Measurements from ENCODE around the gene TUB. TPM values are rescaled to one million over a fixed set of nuclear protein-coding genes. Genes with fewer than 3 reads are reported as not detected.

The TUB gene
- total RNA-seq, 1 donor from 2014 or later = 1.8 TPM

DNA sequence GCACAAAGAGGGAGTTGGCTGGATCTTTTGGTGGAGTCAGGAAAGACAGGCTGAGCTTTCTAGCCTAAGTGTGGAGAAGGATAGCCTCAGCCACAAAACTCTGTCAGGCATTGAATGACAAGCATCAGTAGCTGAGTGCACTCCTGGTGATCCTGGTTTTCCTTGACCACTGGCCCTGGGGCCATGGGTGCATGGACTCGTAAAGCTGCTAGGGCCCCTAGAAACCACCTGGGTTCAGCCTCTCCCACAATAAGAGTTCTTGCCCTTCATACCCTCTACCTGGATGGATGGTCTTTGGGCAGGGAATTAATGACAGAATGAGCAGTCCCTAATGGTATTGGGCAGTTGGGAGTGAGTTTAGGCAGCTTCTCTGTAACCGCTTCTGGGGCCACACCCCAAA, 22.9 kb downstream of the TUB start:
- DNase-seq (ENCODE audit: extremely low read depth, low read depth, low spot score) = no peak

DNA sequence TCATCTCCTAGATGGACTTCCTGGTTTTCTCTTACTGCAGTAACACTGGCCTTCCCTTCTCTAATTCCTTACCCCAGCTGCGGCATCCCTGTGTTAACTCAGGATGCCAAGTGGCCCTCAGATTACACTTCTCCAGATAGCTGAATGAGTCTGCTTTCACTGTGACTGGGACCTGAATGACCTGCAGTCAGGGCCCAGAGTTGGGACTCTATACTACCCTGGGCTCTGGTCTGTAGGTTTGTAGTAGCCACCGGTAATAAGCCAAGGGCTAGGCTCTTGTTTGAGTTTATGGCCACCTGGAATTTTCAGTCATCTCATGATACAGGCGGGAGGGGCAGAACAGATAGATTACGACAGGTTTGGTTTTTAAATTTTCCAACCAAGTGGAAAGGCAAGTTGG, 24.1 kb downstream of the TUB start:
- DNase-seq (ENCODE audit: extremely low read depth, low read depth, low spot score) = no peak

DNA sequence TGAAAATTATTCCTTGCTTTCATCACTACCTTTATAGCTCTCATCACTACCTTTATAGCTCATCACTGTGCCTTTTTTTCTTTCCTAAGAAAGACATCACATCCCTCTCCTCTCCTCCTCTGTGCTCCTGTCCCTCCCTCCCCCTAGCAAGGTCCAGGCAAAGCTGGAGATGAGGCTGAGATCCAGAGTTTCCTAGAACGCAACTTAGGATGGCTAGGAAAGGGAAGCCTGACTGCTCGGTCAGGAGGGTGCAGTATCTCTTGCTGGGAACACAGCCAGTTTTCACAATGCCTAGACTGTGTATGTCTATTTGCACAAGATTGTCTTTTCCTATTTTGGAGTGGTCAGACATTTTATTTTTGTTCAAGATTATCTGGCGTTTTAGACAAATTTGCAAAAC, 24.7 kb downstream of the TUB start:
- no peak for DNase-seq (ENCODE audit: extremely low read depth, low read depth, low spot score)

DNA sequence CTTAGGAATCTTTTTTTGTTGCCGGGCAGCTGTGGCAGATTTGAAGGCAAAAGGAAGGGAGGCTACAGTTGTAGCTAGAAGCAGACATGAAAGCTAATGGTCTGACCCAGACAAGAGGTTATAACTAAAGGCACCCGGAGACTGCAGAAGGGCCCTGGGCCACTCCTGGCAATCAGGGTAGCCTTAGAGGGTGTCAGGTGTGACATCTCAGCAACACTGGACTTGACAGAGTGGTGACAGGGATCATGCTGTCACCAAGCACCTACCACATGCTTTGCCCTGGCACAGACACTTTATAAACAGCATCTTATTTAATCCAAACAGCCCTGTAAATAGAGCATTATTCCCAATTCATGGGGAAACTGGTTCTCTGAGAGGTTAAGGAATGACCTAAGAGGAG, 25.7 kb downstream of the TUB start:
- no peak for DNase-seq (ENCODE audit: extremely low read depth, low read depth, low spot score)

DNA sequence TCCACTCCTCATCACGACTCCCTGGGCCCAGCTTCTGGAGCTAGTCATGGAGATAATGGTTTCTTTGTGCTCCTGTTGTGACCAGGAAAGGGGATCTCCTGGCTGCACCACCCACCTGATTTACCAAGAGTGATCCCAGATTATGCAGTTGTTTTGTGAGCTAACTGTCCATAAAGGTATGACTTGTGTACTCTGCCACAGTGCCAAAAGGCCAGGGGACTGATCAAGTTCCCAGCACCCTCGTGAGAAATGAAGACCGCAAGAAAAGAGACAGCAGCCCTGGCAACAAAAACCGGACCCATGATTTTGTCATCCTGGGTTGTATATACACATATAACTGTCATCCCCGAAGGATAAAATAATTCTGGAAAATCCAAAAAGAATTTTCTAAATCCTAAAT, 26.6 kb downstream of the TUB start:
- DNase-seq (ENCODE audit: extremely low read depth, low read depth, low spot score) = no peak

DNA sequence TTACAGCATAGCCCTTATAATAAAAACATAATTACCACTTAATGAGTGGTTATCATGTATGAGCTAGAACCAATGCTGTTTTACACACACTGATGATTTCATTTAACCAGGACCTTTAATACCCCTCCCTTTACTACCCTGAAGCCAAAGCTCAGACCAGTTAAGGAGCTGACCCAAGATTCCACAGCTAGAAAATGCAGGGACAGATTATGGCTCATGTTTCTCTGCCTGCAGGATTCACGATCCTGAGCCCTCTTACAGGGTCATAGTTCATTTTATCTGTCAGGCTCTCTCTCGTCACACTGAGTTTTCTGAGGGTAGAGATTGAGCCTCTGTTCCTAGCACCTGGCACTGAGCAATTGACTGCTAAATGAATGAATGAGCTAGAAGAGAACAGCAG, 27.4 kb downstream of the TUB start:
- DNase-seq (ENCODE audit: extremely low read depth, low read depth, low spot score) = no peak

DNA sequence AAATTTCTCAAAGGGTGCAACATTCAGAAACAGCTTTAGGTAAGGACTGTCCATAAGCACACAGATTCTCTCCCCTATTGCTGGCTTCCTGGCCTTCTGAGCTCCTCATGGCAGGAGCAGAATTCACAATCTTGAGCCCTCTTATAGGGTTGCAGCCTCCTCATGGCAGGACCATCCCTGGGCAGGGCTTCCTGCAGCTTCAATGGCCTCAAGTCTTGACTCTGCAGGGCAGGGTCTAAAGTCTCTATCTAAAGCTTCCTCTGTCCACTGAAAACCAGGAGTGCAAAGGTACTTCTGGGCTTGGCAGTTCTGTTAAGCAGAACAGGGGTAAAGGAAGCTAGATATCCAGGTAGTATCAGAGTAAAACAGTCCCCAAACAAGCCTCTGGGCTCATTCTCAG, 28.7 kb downstream of the TUB start:
- DNase-seq (ENCODE audit: extremely low read depth, low read depth, low spot score) = no peak

DNA sequence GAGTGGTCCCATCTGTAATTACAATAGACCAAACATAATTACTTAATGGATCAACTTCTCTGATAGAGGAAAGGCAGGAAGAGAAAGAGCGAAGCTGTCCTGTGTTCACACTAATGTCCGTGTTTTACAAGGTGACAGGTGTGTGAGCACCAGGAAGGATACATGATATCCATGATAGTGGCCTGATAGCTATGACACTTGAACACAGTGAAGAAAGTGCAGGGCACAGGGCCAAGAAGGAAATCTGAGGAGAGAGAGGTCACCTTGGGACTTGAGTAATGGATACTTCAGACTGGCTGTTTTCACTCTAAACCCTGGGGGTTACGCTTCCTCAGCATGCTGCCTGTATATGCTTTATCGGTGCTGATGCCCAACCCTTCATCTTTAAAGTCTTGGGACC, 29.4 kb downstream of the TUB start:
- no peak for DNase-seq (ENCODE audit: extremely low read depth, low read depth, low spot score)

DNA sequence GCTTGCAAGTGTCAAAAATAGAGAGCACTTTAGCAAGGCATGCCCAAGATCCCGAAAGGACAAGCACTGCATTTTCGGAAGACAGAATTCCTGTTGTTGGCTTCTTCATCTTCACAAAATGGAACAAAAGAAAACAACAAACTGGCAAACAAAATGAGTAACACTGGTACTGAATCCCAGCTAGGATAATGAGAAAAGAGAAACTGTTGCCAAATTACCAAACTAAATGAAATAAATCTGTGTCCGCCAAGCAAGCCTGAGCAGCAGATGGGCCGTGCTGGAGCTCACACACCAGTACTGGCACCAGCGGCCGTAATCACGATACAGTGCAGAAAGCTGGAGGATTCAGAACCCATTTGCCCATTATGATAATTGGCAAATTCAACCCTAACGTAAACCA, 30.6 kb downstream of the TUB start:
- no peak for DNase-seq (ENCODE audit: extremely low read depth, low read depth, low spot score)

DNA sequence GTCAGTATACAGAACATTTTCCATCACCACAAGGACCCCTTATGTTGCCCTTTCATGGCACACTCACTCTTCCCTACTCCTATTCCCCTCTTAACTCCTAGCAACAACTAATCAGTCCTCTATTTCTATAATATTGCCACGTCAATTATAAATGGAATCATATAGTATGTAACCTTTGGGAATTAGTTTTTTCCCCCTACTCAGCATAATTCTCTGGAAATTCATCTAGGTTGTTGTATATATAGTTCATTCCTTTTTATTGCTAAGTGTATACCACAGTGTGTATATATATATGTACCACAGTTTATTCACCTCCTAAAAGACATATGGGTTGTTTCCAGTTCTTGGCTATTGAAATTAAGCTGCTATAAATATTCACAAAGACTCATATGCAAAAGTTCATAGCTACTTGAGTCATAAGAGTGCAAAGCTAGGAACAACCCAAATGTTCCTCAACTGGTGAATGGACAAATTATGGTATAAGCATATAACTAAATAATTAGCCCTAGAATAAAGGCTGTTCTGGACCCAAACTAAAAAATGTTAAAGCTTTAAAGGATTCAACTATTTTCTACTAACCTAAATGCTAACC, 41.3 kb downstream of the TUB start:
- DNase-seq (ENCODE audit: extremely low read depth, low read depth, low spot score) = no peak

DNA sequence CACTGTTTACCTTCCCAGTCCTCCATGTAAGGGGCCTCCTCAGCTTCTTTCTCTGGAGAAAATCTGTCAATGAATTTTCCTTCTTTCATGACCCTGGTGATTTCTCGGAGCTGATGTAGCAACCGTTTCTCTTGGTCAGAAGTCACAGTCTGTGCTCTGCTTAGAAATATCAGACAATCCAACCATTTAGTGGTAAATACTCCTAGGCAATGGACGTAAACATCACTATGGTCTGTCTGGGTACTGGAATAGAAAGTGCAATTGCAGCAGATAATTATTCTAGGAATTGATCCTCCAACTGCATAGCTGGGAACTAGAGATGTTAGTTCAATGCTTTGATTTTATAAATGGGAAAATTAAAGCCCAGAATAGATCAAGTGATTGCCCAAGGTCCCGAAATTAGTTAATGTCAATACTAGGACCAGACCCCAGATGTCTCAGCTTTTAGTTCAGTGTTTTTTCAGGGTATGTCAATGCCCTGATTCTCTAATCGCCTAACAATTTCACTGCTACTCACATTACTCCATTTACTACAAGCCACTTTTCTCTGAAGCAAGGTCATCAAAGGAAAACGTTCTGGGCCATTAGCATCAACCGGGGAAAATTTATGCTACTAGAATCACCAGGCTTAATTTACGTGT, 45.8 kb downstream of the TUB start:
- DNase-seq (ENCODE audit: extremely low read depth, low read depth, low spot score) = no peak

DNA sequence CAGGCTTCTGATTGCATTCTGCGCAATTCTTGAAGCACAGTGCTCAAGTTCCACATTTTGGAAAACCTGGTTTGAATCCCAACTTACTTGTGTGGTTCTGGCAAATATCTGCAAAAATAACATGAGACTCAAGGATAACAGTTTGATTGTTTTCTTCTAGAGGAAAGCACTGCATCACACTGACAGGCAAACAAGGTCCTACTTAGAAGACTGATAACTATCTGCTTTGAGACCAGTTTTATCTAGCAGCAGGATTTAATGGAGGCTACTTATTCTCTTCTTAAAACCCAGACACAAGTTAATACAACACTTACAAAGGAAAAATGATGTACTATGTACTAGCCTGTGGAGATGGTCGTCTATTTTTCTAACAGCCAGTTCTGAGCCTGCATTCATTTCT, 46.4 kb downstream of the TUB start:
- DNase-seq (ENCODE audit: extremely low read depth, low read depth, low spot score) = no peak

DNA sequence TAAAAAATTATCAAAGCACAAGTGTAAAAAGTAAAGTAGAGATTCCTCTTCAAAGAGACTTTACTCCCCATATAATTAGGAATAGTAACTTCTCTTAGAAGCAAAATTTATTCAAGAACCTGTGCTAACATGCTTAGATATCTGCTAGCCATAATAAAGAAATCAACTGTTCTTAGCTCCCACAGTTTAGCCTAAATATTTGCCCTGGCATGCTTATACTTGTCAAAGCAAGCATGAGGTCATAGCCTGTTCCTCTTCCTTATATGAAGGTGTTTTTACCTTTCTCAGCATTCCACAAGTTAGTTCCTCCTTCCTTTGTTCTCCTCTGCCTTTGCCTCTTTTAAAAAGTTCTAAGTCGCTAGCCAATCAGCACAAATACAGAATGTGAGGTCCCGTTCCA, 57.5 kb downstream of the TUB start:
- DNase-seq (ENCODE audit: extremely low read depth, low read depth, low spot score) = no peak

DNA sequence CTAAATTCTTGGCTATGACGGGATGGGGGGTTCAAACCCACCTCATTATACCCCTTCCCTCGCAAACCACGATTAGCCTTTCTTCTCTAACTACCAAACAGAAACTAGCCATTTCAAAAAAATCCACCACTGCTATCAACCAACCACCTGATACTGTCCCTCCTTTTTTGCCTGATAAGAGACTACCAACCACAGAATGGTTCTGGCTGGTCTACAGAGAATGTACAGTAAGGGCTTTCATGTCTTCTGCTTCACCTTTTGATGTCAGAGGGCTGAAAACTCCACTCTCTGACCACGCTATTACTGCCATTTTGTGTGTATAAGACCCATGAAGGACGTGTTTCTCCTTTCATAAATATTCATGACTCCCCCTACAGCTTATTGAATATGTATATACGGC, 68.7 kb downstream of the TUB start:
- DNase-seq (ENCODE audit: extremely low read depth, low read depth, low spot score) = no peak

Other genes with a start within 250 kb of the TUB start
- not detected in 2 replicates for gene OR10A6, start 149.9 kb upstream of the TUB start, total RNA-seq
- not detected in 2 replicates for gene OR10A3, start 139.5 kb upstream of the TUB start, total RNA-seq
- 1.7 TPM in 1 of 2 replicates, not detected in the other for gene NLRP10, start 115.8 kb upstream of the TUB start, total RNA-seq
- 252 and 293 TPM in 2 replicates for gene EIF3F, start 93.9 kb upstream of the TUB start, total RNA-seq
- gene RIC3, start 87.8 kb downstream of the TUB start, total RNA-seq = not detected in 2 replicates
- gene LMO1, start 182.7 kb downstream of the TUB start, total RNA-seq = 0.76 TPM in 1 of 2 replicates, not detected in the other